ENCODE results near the gene GLIPR2. TPM values are rescaled to one million over a fixed set of nuclear protein-coding genes. Genes with fewer than 3 reads are reported as not detected.
"Not testable (repeated sequence)": the region's sequence is repeated elsewhere in the genome, so short reads cannot be mapped to it uniquely, and the experiment has no call there.

Gene GLIPR2
- total RNA-seq, 8 experiments from 2014 or later = 1.4 to 58.5 (median 4.3) TPM

DNA sequence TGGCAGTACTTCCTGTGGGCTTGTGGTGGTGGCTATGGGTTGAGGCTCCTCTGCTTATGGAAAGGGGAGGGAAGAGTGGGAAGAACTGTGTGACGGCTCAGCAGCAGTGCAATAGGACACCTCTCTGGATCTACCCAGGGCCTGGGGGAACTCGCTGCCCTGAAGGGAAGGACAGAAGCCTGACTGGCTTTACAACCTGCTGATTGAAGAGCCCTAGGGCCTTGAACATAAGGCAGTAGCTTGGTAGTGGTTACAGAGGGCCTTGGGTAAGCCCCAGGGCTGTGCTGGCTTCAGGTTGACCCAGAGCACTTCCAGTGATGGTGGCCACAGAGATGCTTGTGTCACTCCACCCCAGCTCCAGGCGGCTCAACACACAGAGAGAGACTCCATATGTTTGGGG, 38.2 kb downstream of the GLIPR2 start:
- Histone ChIP-seq H3K4me3 (no peak overlapping the region), H3K4me1 (replicated peaks in 1 of 2) (no peaks in the 10 kb centered on the region), H3K27ac (no peak overlapping the region)
- in situ Hi-C loops (cut with MboI; ENCODE audit: low pct_unique_long_range_greater_than_20kb in 2 of 9, low sequenced_read_pairs in 9 of 9, unreplicated experiment in 9 of 9) = loop anchor here in 2 of 9 experiments (25.0 kb wide), 2 partner anchors 88 to 113 kb away; partner anchors contain the start of gene GNE (in 1 of the 2)
- peak in 2 of 8 experiments; percentile 37 to 60 for ATAC-seq (replicated peaks in 6 of 8)
- 40 to 100% (median 100%) methylated on average over 1 to 3 of the region's 3 CpGs; no CpG with 5 or more reads in 4 of the 10 experiments for WGBS, 10 experiments

DNA sequence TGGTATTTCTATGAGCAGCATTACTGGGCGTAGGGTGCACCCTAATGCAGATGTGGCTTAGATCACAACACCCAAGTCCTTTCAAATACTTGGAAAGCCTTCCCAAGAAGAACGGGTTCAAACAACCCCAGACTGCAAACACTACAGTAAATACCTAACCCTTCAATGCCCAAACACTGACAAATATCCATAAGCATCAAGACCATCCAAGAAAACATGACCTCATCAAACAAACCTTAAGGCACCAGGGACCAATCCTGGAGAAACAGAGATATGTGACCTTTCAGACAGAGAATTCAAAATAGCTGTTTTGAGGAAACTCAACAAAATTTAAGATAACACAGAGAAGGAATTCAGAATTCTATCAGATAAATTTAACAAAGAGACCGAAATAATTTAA, 38.7 kb downstream of the GLIPR2 start:
- in situ Hi-C loops (cut with MboI; ENCODE audit: low pct_unique_long_range_greater_than_20kb in 2 of 9, low sequenced_read_pairs in 9 of 9, unreplicated experiment in 9 of 9) = loop anchor here in 1 of 9 experiments (25.0 kb wide), 1 partner anchor 112 kb away; no protein-coding TSS in a partner anchor
- WGBS, 10 experiments = 57 to 100% (median 81%) methylated on average over 1 to 3 of the region's 3 CpGs
- not testable (repeated sequence) for H3K27ac ChIP-seq; ATAC-seq (replicated peaks in 6 of 8); H3K4me1 ChIP-seq (replicated peaks in 1 of 2); H3K4me3 ChIP-seq

DNA sequence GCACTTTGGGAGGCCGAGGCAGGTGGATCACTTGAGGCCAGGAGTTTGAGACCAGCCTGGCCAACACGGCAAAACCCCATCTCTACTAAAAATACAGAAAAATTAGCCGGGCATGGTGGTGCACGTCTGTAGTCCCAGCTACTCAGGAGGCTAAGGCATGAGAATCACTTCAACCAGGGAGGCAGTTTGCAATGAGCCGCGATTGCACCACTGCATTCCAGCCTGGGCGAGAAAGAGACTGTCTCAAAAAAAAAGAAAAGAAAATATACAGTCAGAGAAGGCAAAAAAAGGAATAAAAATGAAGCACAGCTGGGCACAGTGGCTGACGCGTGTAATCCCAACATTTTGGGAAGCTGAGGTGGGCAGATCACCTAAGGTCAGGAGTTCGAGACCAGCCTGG, 40.0 kb downstream of the GLIPR2 start:
- 82 to 100% (median 90%) methylated on average over 2 to 9 of the region's 10 CpGs; no CpG with 5 or more reads in 1 of the 10 experiments for WGBS, 10 experiments
- in situ Hi-C loops (cut with MboI; ENCODE audit: low pct_unique_long_range_greater_than_20kb in 2 of 9, low sequenced_read_pairs in 9 of 9, unreplicated experiment in 9 of 9) = loop anchor here in 1 of 9 experiments (25.0 kb wide), 1 partner anchor 111 kb away; no protein-coding TSS in a partner anchor
- H3K27ac ChIP-seq; H3K4me1 ChIP-seq (replicated peaks in 1 of 2); ATAC-seq (replicated peaks in 6 of 8); H3K4me3 ChIP-seq: not testable (repeated sequence)

DNA sequence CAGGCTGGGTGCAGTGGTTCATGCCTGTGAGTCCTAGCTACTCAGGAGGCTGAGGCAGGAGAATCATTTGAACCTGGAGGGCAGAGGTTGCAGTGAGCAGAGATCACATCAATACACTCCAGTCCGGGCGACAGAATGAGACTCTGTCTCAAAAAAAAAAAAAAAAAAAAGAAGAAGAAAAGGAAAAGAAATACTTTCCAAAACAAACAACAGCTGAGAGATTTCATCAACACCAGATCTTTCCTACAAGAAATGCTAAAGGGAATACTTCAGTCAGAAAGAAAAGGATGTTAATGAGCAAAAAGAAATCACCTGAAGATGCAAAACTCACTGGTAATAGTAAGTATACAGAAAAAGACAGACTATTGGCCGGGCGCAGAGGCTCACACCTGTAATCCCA, 41.0 kb downstream of the GLIPR2 start:
- Histone ChIP-seq H3K27ac (no peak overlapping the region), H3K4me3 (no peak overlapping the region), H3K4me1 (replicated peaks in 1 of 2) (no peaks in the 10 kb centered on the region)
- WGBS, 10 experiments = 59 to 100% (median 91%) methylated on average over 2 to 4 of the region's 4 CpGs; no CpG with 5 or more reads in 1 of the 10 experiments
- ATAC-seq (replicated peaks in 6 of 8) = no peak
- in situ Hi-C loops (cut with MboI; ENCODE audit: low pct_unique_long_range_greater_than_20kb in 2 of 9, low sequenced_read_pairs in 9 of 9, unreplicated experiment in 9 of 9) = loop anchor here in 1 of 9 experiments (25.0 kb wide), 1 partner anchor 110 kb away; no protein-coding TSS in a partner anchor

DNA sequence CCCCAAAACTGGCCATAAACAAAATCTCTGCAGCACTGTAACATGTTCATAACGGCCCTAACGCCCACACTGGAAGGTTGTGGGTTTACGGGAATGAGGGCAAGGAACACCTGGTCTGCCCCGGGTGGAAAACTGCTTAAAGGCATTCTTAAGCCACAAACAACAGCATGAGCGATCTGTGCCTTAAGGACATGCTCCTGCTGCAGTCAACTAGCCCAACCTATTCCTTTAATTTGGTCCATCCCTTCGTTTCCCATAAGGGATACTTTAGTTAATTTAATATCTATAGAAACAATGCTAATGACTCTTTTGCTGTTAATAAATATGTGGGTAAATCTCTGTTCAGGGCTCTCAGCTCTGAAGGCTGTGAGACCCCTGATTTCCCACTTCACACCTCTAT, 43.7 kb downstream of the GLIPR2 start:
- WGBS, 10 experiments = 20 to 72% (median 60%) methylated on average over 1 to 5 of the region's 6 CpGs; no CpG with 5 or more reads in 5 of the 10 experiments
- in situ Hi-C loops (cut with MboI; ENCODE audit: low pct_unique_long_range_greater_than_20kb in 2 of 9, low sequenced_read_pairs in 9 of 9, unreplicated experiment in 9 of 9) = loop anchor here in 1 of 9 experiments (25.0 kb wide), 1 partner anchor 107 kb away; no protein-coding TSS in a partner anchor
- not testable (repeated sequence) for H3K4me3 ChIP-seq; H3K4me1 ChIP-seq (replicated peaks in 1 of 2); H3K27ac ChIP-seq; ATAC-seq (replicated peaks in 6 of 8)

DNA sequence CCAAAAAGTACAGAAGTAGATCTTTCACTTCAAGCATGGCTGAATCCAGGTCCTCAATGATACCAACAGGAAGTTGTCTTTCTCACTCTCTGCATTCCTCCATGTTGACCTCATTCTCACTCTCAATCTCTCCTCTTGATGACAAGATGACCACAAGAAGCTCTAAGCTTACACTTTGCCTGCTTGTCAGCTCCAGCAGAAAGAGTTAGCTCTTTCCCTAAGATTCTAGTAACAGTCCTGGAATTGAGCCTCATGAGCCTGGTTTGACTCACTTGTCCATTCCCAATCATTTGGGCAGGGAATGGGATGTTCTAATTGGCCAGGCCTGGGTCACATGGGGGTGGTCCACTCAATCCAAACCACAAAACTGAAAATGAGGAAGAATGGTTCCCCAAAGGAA, 50.9 kb downstream of the GLIPR2 start:
- in situ Hi-C loops (cut with MboI; ENCODE audit: low pct_unique_long_range_greater_than_20kb in 2 of 9, low sequenced_read_pairs in 9 of 9, unreplicated experiment in 9 of 9) = loop anchor here in 1 of 9 experiments (25.0 kb wide), 1 partner anchor 100 kb away; no protein-coding TSS in a partner anchor
- Histone ChIP-seq H3K27ac (no peak overlapping the region), H3K4me1 (replicated peaks in 1 of 2) (peaks cover 9 to 15% of the 10 kb centered on the region in 2 donors), H3K4me3 (no peak overlapping the region)
- no peak for ATAC-seq (replicated peaks in 6 of 8)

DNA sequence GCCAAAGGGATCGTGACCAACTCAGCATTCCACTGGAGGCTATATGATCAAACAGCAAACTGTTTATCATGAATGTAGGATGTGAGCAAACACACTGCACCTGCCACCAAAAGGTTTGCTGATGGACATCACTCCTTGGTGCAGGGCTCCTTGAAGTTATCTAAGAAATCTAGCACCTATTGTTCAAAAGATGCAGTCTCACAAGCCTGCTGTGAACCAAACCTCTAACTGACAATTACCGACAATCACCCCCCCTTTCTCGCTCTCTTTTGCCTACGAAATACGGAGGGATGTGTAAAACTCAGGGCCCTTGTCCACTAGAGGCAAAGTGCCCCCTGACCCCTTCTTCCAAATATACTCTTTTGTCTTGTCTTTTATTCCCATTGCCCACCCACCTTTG, 51.7 kb downstream of the GLIPR2 start:
- in situ Hi-C loops (cut with MboI; ENCODE audit: low pct_unique_long_range_greater_than_20kb in 2 of 9, low sequenced_read_pairs in 9 of 9, unreplicated experiment in 9 of 9) = loop anchor here in 1 of 9 experiments (25.0 kb wide), 1 partner anchor 99 kb away; no protein-coding TSS in a partner anchor
- ATAC-seq (replicated peaks in 6 of 8) = no peak
- H3K4me3 ChIP-seq = no peak overlapping the region
- peaks cover 15 to 23% of the 10 kb centered on the region in 2 donors for H3K4me1 ChIP-seq (replicated peaks in 1 of 2)
- H3K27ac ChIP-seq = no peak overlapping the region
- 78 to 100% (median 91%) methylated on average over 1 to 5 of the region's 5 CpGs; no CpG with 5 or more reads in 4 of the 10 experiments for WGBS, 10 experiments

DNA sequence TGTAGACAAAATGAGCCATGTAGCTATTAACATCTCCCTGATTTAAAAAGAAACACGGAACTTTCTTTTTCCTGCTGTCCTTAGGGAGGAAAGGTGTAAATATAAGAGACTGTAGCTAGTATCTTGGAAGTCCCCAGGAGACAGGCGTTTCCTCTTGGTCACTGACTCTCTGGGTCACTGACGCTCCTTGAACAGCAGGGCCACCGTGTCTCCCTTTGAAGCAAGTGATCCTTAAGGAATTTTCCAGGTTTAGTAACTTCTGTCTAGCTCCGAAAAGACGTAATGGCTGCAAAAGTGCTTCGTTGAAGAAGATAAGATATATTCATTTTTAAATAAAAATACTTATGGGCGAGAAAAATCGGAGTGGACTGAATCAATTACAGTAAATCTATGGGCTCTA, 53.4 kb downstream of the GLIPR2 start:
- H3K4me3 ChIP-seq = peak overlapping the region; percentile 76 to 97 (median 79)
- ATAC-seq (replicated peaks in 6 of 8) = no peak

DNA sequence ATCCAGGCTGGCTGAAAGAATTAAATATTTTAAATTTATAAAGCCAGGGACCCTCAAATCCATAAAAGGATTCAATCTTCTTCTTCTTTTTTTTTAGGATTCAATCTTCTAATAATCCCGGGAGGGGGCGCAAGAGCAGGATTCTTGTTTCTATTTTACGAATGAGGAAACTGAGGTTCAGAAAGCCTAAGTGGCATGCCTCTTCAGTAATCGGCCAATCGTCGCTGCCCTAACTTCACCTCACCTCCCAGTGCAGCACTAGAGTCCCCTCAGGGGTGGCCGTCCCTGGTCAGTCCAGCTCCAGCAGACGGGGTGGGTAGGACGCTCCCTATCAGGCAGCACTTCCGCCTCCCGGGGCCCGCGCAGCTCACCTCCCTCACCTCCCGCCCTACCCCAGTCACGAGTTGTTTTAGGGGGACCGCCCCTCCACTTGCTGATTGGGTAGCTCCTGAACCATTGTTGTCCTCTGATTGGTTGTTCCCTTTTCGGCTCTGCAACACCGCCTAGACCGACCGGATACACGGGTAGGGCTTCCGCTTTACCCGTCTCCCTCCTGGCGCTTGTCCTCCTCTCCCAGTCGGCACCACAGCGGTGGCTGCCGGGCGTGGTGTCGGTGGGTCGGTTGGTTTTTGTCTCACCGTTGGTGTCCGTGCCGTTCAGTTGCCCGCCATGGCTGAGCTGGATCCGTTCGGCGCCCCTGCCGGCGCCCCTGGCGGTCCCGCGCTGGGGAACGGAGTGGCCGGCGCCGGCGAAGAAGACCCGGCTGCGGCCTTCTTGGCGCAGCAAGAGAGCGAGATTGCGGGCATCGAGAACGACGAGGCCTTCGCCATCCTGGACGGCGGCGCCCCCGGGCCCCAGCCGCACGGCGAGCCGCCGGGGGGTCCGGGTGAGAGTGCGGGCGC, 54.1 kb downstream of the GLIPR2 start, which contains the start of gene CLTA:
Gene CLTA, plus strand, starts transcription at position 534 of the 902 bp plus-strand sequence. Its CDS starts 136 bp downstream, at position 670.
- in situ Hi-C loops (cut with MboI; ENCODE audit: low pct_unique_long_range_greater_than_20kb in 2 of 9, low sequenced_read_pairs in 9 of 9, unreplicated experiment in 9 of 9) = loop anchor here in 1 of 9 experiments (25.0 kb wide), 1 partner anchor 97 kb away; no protein-coding TSS in a partner anchor
- 0 to 1% (median 0%) methylated on average over 3 to 32 of the region's 68 CpGs; no CpG with 5 or more reads in 1 of the 10 experiments for WGBS, 10 experiments
- ATAC-seq (replicated peaks in 6 of 8) = peak; percentile 92 to 99 (median 98)
- Histone ChIP-seq H3K4me3 (peak within 1 kb of the TSS; percentile 76 to 97 (median 79)), H3K27ac (peak within 1 kb of the TSS; percentile 72 to 77), H3K4me1 (replicated peaks in 1 of 2) (peaks cover 17 to 25% of the 10 kb centered on the region in 2 donors)

More for the DNA sequence above, 53.4 kb downstream of the GLIPR2 start:
- in situ Hi-C loops (cut with MboI; ENCODE audit: low pct_unique_long_range_greater_than_20kb in 2 of 9, low sequenced_read_pairs in 9 of 9, unreplicated experiment in 9 of 9) = loop anchor here in 1 of 9 experiments (25.0 kb wide), 1 partner anchor 97 kb away; no protein-coding TSS in a partner anchor
- Histone ChIP-seq H3K4me1 (replicated peaks in 1 of 2) (peaks cover 17 to 25% of the 10 kb centered on the region in 2 donors), H3K27ac (peak overlapping the region; percentile 39 to 58)
- whole genome bisulfite sequencing, 10 experiments = 0 to 22% (median 13%) methylated on average over 1 to 9 of the region's 9 CpGs

DNA sequence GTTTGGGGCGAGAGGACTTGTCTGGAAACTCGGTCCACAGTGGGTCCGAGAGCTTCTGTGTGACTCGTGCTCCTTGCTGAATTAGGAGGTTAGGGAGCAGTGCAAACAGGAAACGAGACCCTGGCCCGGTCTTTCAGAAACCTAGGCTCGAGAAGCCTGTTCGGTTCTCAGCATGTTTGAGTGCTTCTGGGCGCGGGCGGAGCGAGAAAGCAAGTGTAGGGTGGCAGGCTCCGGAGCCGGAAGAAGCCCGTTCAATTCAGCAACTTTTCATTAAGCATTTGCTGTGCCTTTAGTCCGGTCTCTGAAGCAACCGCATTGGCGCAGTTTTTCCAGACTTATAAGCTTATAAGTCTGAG, 54.7 kb downstream of the GLIPR2 start:
- ATAC-seq (replicated peaks in 6 of 8) = peak in 1 of 8 experiments; percentile 1
- in situ Hi-C loops (cut with MboI; ENCODE audit: low pct_unique_long_range_greater_than_20kb in 2 of 9, low sequenced_read_pairs in 9 of 9, unreplicated experiment in 9 of 9) = loop anchor here in 1 of 9 experiments (25.0 kb wide), 1 partner anchor 96 kb away; no protein-coding TSS in a partner anchor
- Histone ChIP-seq H3K4me1 (replicated peaks in 1 of 2) (peaks cover 17 to 25% of the 10 kb centered on the region in 2 donors), H3K4me3 (peak overlapping the region; percentile 76 to 97 (median 79)), H3K27ac (peak overlapping the region; percentile 72 to 77)
- WGBS, 10 experiments = 0 to 5% (median 2%) methylated on average over 2 to 14 of the region's 18 CpGs; no CpG with 5 or more reads in 2 of the 10 experiments

DNA sequence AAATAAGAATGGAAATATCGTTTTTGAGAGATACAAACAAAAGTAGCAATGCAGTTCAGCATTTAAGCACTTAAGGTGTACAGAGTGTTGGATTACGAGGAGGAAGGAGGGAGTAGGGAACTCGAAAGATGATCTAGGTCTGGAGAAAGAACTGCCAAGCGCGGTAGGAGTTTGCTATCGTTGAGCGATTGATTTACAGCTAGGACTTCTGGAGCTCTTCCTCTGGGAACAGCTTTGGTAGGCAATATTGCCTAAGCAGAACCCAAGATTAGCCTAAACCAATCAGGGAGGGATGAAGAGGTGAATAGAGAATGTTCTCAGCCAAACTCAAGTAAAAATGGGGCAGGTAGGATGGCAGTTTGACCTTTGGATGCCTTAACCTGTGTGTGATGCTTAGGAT, 55.2 kb downstream of the GLIPR2 start:
- Histone ChIP-seq H3K4me3 (peak overlapping the region; percentile 76 to 97 (median 79)), H3K4me1 (replicated peaks in 1 of 2) (peaks cover 17 to 25% of the 10 kb centered on the region in 2 donors), H3K27ac (no peak overlapping the region)
- 0 to 4% (median 1%) methylated on average over 1 to 7 of the region's 7 CpGs for WGBS, 10 experiments
- no peak for ATAC-seq (replicated peaks in 6 of 8)
- in situ Hi-C loops (cut with MboI; ENCODE audit: low pct_unique_long_range_greater_than_20kb in 2 of 9, low sequenced_read_pairs in 9 of 9, unreplicated experiment in 9 of 9) = loop anchor here in 1 of 9 experiments (25.0 kb wide), 1 partner anchor 96 kb away; no protein-coding TSS in a partner anchor

DNA sequence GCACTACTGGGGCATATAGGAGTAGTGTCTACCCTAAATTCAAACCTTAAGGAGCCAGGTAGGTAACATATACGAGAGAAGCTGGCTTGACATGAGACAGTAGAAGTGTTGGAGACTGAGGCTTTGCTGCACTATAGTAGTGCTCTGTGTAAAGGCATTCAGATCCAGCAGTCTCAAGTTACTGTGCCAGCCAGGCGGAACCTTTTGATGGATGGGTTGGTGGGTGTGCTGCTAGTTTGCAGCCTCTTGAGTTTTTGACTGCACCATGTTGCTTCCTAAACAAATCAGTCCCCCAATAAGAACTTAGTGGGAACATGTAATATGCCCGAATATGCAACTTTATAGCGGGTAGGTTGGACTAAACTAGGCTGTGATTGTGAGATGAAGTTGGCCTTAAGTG, 55.7 kb downstream of the GLIPR2 start:
- H3K4me3 ChIP-seq = peak overlapping the region in 4 of 5 donors; percentile 76 to 97 (median 78)
- H3K4me1 ChIP-seq (replicated peaks in 1 of 2) = peaks cover 17 to 25% of the 10 kb centered on the region in 2 donors
- WGBS, 10 experiments = 35 to 69% (median 43%) methylated on average over 2 to 4 of the region's 4 CpGs; no CpG with 5 or more reads in 4 of the 10 experiments
- no peak for ATAC-seq (replicated peaks in 6 of 8)
- H3K27ac ChIP-seq = no peak overlapping the region
- in situ Hi-C loops (cut with MboI; ENCODE audit: low pct_unique_long_range_greater_than_20kb in 2 of 9, low sequenced_read_pairs in 9 of 9, unreplicated experiment in 9 of 9) = loop anchor here in 1 of 9 experiments (25.0 kb wide), 1 partner anchor 95 kb away; no protein-coding TSS in a partner anchor
